OCI-LY7 (cell line): ENCODE results near the gene MRPL41. TPM values are rescaled to one million over a fixed set of nuclear protein-coding genes. Genes with fewer than 3 reads are reported as not detected.

Experiments used
- BruUV-seq: library from RNA; stranded (reverse); fragments of 400-500 nt; replicated peaks from 2 replicates; lab custom pipeline; 2021; lab: Mats Ljungman, UMichigan
- CTCF ChIA-PET: fragments of 300-600 bp; sonication (Branson Sonifier 250); formaldehyde crosslinking; loops from one replicate; lab custom pipeline; 2022; ENCODE audit warnings: antibody characterized with exemption; ENCODE audit not compliant: unreplicated experiment; lab: Charles Lee
- POLR2A ChIA-PET: fragments of 300-600 bp; sonication (Branson Sonifier 250); formaldehyde crosslinking; loops from one replicate; lab custom pipeline; 2022; ENCODE audit warnings: antibody characterized with exemption; lab: Charles Lee
- DNase-seq: peaks from one replicate; pipeline ENCODE4 v3.0.0-alpha.2; 2015; ENCODE audit warnings: low spot score
- H2AFZ ChIP-seq: fragments of 200-600 bp; sonication (generic), shearing (Covaris generic); 2 replicates; pipeline ENCODE4 v1.6.1; 2014; ENCODE audit warnings: mild to moderate bottlenecking, antibody characterized with exemption, low read length, moderate library complexity
- H3K27ac ChIP-seq: fragments of 200-600 bp; sonication (generic); 2 replicates; pipeline ENCODE4 v1.5.1; 2014; ENCODE audit warnings: mixed run types, low read depth, mild to moderate bottlenecking, moderate library complexity, low read length, inconsistent platforms; ENCODE audit not compliant: poor library complexity, severe bottlenecking
- H3K36me3 ChIP-seq: fragments of 200-600 bp; sonication (generic); 2 replicates; pipeline ENCODE4 v1.6.1; 2014; ENCODE audit warnings: mild to moderate bottlenecking, antibody characterized with exemption, low read length, moderate library complexity, mixed read lengths; ENCODE audit not compliant: insufficient read depth
- H3K4me1 ChIP-seq: fragments of 200-600 bp; sonication (generic); 2 replicates; pipeline ENCODE4 v1.5.1; 2014; ENCODE audit warnings: mild to moderate bottlenecking, low read length; ENCODE audit not compliant: insufficient read depth, poor library complexity, severe bottlenecking
- H3K4me2 ChIP-seq: fragments of 200-600 bp; sonication (generic); 2 replicates; pipeline ENCODE4 v1.6.1; 2014; ENCODE audit warnings: mild to moderate bottlenecking, low read length
- H3K4me3 ChIP-seq: fragments of 200-600 bp; sonication (generic); 2 replicates; pipeline ENCODE4 v1.5.1; 2014; ENCODE audit warnings: mild to moderate bottlenecking, low read depth, low read length; ENCODE audit not compliant: poor library complexity, severe bottlenecking
- H3K79me2 ChIP-seq: fragments of 200-600 bp; sonication (generic); 2 replicates; pipeline ENCODE4 v1.6.1; 2016; ENCODE audit warnings: low read depth, mild to moderate bottlenecking, low read length, moderate library complexity, mixed read lengths; ENCODE audit not compliant: insufficient read depth
- H3K9me2 ChIP-seq: fragments of 200-600 bp; sonication (generic); 2 replicates; pipeline ENCODE4 v1.6.1; 2016; ENCODE audit warnings: mild to moderate bottlenecking, low read length, mixed read lengths; ENCODE audit not compliant: insufficient read depth
- H3K9me3 ChIP-seq: fragments of 200-600 bp; sonication (generic); 2 replicates; pipeline ENCODE4 v1.6.1; 2014; ENCODE audit warnings: mild to moderate bottlenecking, mixed run types, low read length, mixed read lengths
- H4K20me1 ChIP-seq: fragments of 200-600 bp; sonication (generic); 2 replicates; pipeline ENCODE4 v1.6.1; 2014; ENCODE audit warnings: mild to moderate bottlenecking, antibody characterized with exemption, low read length, moderate library complexity, mixed read lengths; ENCODE audit not compliant: insufficient read depth
- CTCF ChIP-seq: fragments of 200-600 bp; sonication (generic); conservative IDR thresholded peaks from 2 replicates; pipeline ENCODE4 v1.5.1; 2014; ENCODE audit warnings: mild to moderate bottlenecking, antibody characterized with exemption, low read length, moderate library complexity, mixed read lengths
- EZH2phosphoT487 ChIP-seq: fragments of 200-600 bp; sonication (generic); IDR thresholded peaks from 2 replicates; pipeline ENCODE4 v1.6.1; 2018; ENCODE audit warnings: low read depth, borderline replicate concordance, mild to moderate bottlenecking, mixed run types, antibody characterized with exemption, low read length, moderate library complexity, mixed read lengths
- intact Hi-C: fragments of 100-400 bp; cut with micrococcal nuclease; formaldehyde crosslinking; loops from one replicate; pipeline ENCODE4 v1.10.0; 2022; ENCODE audit not compliant: unreplicated experiment
- total RNA-seq, 2 experiments: library from RNA; depleted of rRNA in 1 of 2; stranded (reverse); fragments of >200 nt in 1 of 2; shearing (Covaris generic) in 1 of 2; gene quantifications; 2 replicates each; pipeline ENCODE4 v1.2.3, GENCODE V29; 2014 to 2022

MRPL41 gene
- total RNA-seq, 2 experiments from 2014 or later: 26.4 to 34.8 TPM

GRCh38 chr9:137582286-137582860, 30.7 kb downstream of the MRPL41 start:
- CTCF ChIA-PET: no interaction called here
- POLR2A ChIA-PET: no interaction called here
- peaks cover 13% of the 10 kb centered on the region for H3K79me2 ChIP-seq

GRCh38 chr9:137583347-137583746, 31.7 kb downstream of the MRPL41 start:
- intact Hi-C loops: no loop called here
- CTCF ChIA-PET: no interaction called here
- peaks cover 4% of the 10 kb centered on the region; the same call in 1 of the 2 replicates for H3K79me2 ChIP-seq

More at GRCh38 chr9:137582286-137582860, 30.7 kb downstream of the MRPL41 start:
- Histone ChIP-seq H3K4me2 (no peak overlapping the region), H2AFZ (no peak overlapping the region), H3K27ac (no peak overlapping the region), H3K4me1 (peaks cover 10% of the 10 kb centered on the region), H3K36me3 (peaks cover 72% of the 10 kb centered on the region), H3K9me3 (no peaks in the 10 kb centered on the region), H4K20me1 (peaks cover 6% of the 10 kb centered on the region; the same call in 1 of the 2 replicates), H3K4me3 (no peak overlapping the region), H3K9me2 (no peaks in the 10 kb centered on the region)
- peak; percentile 57 for DNase-seq
- TSS peak; percentile 51 for BruUV-seq
- intact Hi-C loops: no loop called here
- no peak for TF ChIP-seq EZH2phosphoT487
- peak; percentile 76 for TF ChIP-seq CTCF

More at GRCh38 chr9:137583347-137583746, 31.7 kb downstream of the MRPL41 start:
- no peak overlapping the region for H3K4me3 ChIP-seq
- no peak overlapping the region for H3K27ac ChIP-seq
- no peak for TF ChIP-seq CTCF
- TF ChIP-seq EZH2phosphoT487: no peak
- no TSS peak for BruUV-seq
- no peaks in the 10 kb centered on the region for H3K9me2 ChIP-seq
- DNase-seq: no peak
- peaks cover 82% of the 10 kb centered on the region for H3K36me3 ChIP-seq
- peaks cover 5% of the 10 kb centered on the region for H3K4me1 ChIP-seq
- no peak overlapping the region for H3K4me2 ChIP-seq
- H2AFZ ChIP-seq: no peak overlapping the region
- POLR2A ChIA-PET: interaction anchor here (0.8 kb wide), 1 partner anchor 22 kb away, joined by 3 read pairs; no protein-coding TSS in a partner anchor
- H4K20me1 ChIP-seq: no peaks in the 10 kb centered on the region
- no peaks in the 10 kb centered on the region for H3K9me3 ChIP-seq
